Left hindlimb (tissue), 1 donor: ENCODE measurements around the gene RBFOX2.
"Not testable (repeated sequence)": the region's sequence is repeated elsewhere in the genome, so short reads cannot be mapped to it uniquely, and the experiment has no call there.

Source experiments
- DNase-seq: peaks from one replicate; pipeline ENCODE4 v3.0.0-alpha.2; 2018

Gene RBFOX2

DNA sequence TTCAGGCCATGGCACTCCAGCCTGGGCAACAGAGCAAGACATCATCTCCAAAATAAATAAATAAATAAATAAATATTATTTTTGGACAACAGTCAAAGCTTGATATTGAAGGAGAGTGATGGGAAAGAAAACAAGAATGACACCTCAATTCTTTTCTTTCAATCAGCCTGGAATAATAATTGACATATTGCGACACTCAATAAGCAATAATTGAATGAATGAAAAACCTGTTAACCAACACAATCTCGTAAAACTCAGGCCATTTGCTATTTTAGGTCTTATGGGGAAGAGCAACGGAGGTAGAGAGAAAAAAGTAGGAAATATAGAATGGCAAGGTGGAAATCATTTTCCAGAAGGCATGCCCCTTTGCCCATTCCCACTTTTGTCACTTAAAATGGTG, 10.5 kb upstream of the RBFOX2 start:
- no peak for DNase-seq

DNA sequence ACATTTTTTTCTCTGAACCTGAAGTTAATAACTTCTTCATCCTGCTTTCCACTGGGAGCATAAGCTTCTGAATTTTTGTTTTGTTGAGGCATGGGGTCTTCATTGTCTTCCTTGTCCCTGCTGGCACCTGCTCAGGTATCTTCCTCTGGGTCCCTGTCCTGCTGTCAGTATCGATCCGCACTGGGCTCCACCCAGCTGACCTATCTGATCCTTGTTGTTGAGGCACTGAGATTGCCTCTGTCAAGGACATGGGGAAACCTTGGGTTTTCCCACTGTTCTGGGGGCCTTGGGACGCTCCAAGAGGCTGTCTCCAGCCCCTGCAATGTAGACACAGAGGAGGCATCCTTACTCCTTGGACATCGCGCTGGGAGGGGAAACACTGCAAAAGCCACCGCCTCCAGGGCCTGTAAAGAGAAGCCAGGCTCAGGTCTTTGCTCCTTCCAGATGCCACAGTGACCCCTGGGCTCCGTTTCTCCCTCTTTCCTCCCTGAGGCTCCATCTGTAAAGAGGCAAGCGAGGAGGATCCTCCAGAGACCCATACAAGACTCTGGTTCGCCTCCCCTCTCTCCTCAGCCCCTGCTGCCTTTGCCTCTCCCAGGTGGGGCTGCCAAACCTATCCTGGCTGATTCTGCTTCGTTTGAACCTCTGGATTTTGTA, 8.6 kb upstream of the RBFOX2 start:
- DNase-seq: no peak

GRCh38 chr22:36036167-36036624, 7.6 kb upstream of the RBFOX2 start:
- no peak for DNase-seq

- no peak for DNase-seq
Measured at GRCh38 chr22:36032611-36033010, 4.0 kb upstream of the RBFOX2 start.

DNA sequence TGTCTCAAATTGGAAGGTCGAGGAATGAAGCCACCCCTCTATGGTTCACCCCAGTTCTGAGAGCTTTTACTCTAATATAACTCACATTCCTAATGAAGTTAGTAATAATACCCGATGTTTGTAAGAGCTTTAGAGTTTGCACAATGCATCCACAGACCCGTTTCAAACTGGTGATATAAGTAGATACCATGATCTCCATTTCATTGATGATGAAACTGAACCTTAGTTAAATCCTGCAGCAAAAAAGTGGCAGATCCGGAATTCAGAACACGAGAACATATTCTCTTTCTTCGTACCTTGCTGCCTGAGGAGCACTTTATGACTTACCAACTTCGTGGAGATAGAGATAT, 757 bp upstream of the RBFOX2 start:
- no peak for DNase-seq

DNA sequence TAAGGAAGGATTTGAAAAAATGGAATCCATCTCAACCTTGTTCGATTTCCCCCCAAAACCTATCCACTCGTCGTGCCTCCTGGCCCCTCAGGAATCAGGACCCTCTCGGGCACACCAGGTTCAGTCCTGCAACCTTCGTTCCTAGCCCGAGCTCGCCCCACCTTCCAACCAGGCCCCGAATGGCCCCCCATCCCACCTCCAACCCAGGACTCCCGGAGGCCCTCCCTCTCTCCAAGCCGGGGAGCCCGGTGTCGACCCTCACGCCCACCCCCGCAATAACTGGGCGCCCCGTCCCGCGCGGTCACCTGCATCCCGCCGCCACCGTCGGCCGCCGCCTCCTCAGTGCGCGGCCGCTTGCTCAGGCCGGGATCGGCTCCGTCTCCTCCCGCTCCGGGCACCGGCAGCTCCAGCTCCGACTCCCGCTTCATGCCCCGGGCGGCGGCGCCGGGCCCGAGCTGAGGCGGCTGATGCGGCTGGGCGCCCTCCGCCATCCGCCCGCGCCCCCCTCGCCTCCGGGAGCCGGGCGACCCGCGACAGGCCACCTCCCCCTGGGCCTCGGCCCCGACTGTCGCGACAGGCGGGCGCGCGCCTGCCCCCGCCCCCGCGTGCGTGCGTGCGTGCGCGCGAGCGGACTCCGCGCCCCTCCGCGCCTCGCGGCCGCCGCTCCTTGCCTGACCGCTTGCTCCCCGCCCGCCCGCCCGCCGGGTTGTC, 534 bp downstream of the RBFOX2 start:
- no peak for DNase-seq

GRCh38 chr22:36027579-36027934, 1.1 kb downstream of the RBFOX2 start:
- peak; percentile 44 for DNase-seq

GRCh38 chr22:36026741-36027140, 1.9 kb downstream of the RBFOX2 start:
- DNase-seq: no peak

- no peak for DNase-seq
Measured at GRCh38 chr22:36022697-36023096, 5.9 kb downstream of the RBFOX2 start.

DNA sequence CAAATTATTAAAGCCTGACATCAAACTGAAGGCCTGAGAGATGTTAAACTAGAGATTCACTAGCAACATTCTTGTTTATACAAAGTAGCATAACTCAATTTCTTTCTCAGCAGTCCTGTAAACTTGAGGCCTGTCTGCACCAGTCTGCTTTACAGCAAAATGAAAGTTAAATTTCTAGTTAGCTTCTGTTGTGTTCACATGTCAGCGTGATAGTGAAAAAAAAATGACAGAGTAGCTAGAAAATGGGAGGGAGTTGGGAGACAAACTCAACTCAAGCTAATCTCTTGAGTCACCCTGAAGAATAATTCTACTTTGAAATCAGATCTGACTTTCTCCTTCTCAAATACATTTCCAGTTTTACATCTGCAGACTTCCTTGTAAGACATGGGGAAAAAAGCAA, 6.5 kb downstream of the RBFOX2 start:
- no peak for DNase-seq

GRCh38 chr22:36021606-36022153, 6.9 kb downstream of the RBFOX2 start:
- DNase-seq: no peak

DNA sequence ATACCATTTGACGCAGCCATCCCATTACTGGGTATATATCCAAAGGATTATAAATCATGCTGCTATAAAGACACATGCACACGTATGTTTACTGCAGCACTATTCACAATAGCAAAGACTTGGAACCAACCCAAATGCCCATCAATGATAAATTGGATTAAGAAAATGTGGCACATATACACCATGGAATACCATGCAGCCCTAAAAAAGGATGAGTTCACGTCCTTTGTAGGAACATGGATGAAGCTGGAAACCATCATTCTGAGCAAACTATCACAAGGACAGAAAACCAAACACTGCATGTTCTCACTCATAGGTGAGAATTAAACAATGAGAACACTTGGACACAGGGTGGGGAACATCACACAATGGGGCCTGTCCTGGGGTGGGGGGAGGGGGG, 7.8 kb downstream of the RBFOX2 start:
- DNase-seq: not testable (repeated sequence)

GRCh38 chr22:36017651-36018091, 11.0 kb downstream of the RBFOX2 start:
- no peak for DNase-seq

GRCh38 chr22:36016684-36017083, 11.9 kb downstream of the RBFOX2 start:
- no peak for DNase-seq

- no peak for DNase-seq
Measured at GRCh38 chr22:36015811-36016529, 12.7 kb downstream of the RBFOX2 start.

- DNase-seq: no peak
Measured at GRCh38 chr22:36015155-36015810, 13.3 kb downstream of the RBFOX2 start.

GRCh38 chr22:36014546-36015074, 14.0 kb downstream of the RBFOX2 start:
- no peak for DNase-seq

GRCh38 chr22:36012332-36012731, 16.3 kb downstream of the RBFOX2 start:
- DNase-seq: no peak

- DNase-seq: no peak
Measured at GRCh38 chr22:36010882-36011281, 17.7 kb downstream of the RBFOX2 start.

GRCh38 chr22:36010090-36010489, 18.5 kb downstream of the RBFOX2 start:
- DNase-seq: no peak

DNA sequence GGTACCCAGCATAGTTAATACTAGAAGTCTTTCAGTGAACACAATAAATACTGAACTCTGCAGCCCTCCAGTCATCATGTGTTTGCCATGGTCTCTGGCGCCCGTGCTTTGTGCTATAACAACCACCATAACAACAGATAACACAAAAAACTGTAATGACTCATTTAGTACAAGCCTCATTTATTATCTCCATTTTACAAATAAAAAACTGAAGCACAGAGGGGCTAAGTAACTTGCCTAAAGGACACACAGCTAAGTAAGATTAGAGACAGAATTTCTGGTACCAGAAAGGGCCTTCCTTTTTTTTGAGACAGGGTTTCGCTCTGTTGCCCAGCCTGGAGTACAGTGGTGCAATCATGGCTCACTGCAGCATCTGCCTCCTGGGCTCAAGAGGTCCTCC, 19.5 kb downstream of the RBFOX2 start:
- no peak for DNase-seq

DNA sequence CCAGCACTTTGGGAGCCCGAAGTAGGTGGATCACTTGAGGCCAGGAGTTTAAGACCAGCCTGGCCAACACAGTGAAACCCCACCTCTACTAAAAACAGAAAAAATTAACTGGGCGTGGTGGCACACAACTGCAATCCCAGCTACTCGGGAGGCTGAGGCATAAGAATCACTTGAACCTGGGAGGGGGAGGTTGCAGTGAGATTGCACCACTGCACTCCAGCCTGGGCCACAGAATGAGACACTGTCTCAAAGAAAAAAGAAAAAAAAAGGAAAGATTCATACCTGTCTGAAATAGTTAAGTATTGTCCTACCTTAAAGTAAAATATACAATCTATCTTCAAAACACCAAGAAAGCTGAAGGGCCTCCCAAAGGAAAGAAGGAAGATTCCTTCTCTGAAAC, 20.1 kb downstream of the RBFOX2 start:
- no peak for DNase-seq

- DNase-seq: no peak
Measured at GRCh38 chr22:36008131-36008530, 20.5 kb downstream of the RBFOX2 start.
